Nephron progenitor cell (in vitro differentiated cells): ENCODE results near the gene RUNX1.

Source experiments
- DNase-seq: peaks from one replicate; pipeline ENCODE4 v3.0.0; 2021
- H3K27ac Mint-ChIP-seq: 2 replicates; pipeline ENCODE4 v1.8.0; 2021; ENCODE audit warnings: mild to moderate bottlenecking, moderate library complexity, mixed read lengths
- H3K27me3 Mint-ChIP-seq: 2 replicates; pipeline ENCODE4 v1.8.0; 2021; ENCODE audit warnings: mild to moderate bottlenecking, low read depth, mixed read lengths; ENCODE audit not compliant: poor library complexity
- H3K36me3 Mint-ChIP-seq: 2 replicates; pipeline ENCODE4 v1.8.0; 2021; ENCODE audit warnings: low read depth, mixed read lengths
- H3K4me1 Mint-ChIP-seq: 2 replicates; pipeline ENCODE4 v1.8.0; 2021; ENCODE audit warnings: mixed read lengths
- H3K4me3 Mint-ChIP-seq: 2 replicates; pipeline ENCODE4 v1.8.0; 2021; ENCODE audit warnings: mild to moderate bottlenecking, moderate library complexity, mixed read lengths
- H3K9me3 Mint-ChIP-seq: 2 replicates; pipeline ENCODE4 v1.8.0; 2021; ENCODE audit warnings: mild to moderate bottlenecking, moderate library complexity, mixed read lengths
- TF ChIP-seq, protein P1 (sequence below): fragments of 200-600 bp; sonication (generic); IDR thresholded peaks from 2 replicates; pipeline ENCODE4 v1.5.0; 2021; ENCODE audit warnings: antibody characterized with exemption

Gene RUNX1

GRCh38 chr21:34965200-34966174 lies 83.6 kb downstream of the RUNX1 start:
- no peak for DNase-seq
- H3K27ac Mint-ChIP-seq: no peak overlapping the region
- peaks cover 11% of the 10 kb centered on the region for H3K27me3 Mint-ChIP-seq
- H3K4me3 Mint-ChIP-seq: no peak overlapping the region
- TF ChIP-seq, protein P1, sequence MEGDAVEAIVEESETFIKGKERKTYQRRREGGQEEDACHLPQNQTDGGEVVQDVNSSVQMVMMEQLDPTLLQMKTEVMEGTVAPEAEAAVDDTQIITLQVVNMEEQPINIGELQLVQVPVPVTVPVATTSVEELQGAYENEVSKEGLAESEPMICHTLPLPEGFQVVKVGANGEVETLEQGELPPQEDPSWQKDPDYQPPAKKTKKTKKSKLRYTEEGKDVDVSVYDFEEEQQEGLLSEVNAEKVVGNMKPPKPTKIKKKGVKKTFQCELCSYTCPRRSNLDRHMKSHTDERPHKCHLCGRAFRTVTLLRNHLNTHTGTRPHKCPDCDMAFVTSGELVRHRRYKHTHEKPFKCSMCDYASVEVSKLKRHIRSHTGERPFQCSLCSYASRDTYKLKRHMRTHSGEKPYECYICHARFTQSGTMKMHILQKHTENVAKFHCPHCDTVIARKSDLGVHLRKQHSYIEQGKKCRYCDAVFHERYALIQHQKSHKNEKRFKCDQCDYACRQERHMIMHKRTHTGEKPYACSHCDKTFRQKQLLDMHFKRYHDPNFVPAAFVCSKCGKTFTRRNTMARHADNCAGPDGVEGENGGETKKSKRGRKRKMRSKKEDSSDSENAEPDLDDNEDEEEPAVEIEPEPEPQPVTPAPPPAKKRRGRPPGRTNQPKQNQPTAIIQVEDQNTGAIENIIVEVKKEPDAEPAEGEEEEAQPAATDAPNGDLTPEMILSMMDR: no peak
- H3K4me1 Mint-ChIP-seq: peaks cover 16% of the 10 kb centered on the region
- H3K9me3 Mint-ChIP-seq: no peaks in the 10 kb centered on the region
- no peaks in the 10 kb centered on the region for H3K36me3 Mint-ChIP-seq

GRCh38 chr21:34962586-34963222 lies 86.4 kb downstream of the RUNX1 start:
- no peak overlapping the region for H3K27ac Mint-ChIP-seq
- DNase-seq: no peak
- TF ChIP-seq, protein P1: no peak
- peaks cover 5% of the 10 kb centered on the region for H3K4me1 Mint-ChIP-seq
- H3K36me3 Mint-ChIP-seq: no peaks in the 10 kb centered on the region
- no peak overlapping the region for H3K4me3 Mint-ChIP-seq
- peaks cover 21% of the 10 kb centered on the region for H3K27me3 Mint-ChIP-seq
- H3K9me3 Mint-ChIP-seq: no peaks in the 10 kb centered on the region

- Mint-ChIP-seq H3K4me3 (no peak overlapping the region), H3K36me3 (no peaks in the 10 kb centered on the region), H3K27ac (no peak overlapping the region), H3K27me3 (peaks cover 21% of the 10 kb centered on the region), H3K9me3 (no peaks in the 10 kb centered on the region), H3K4me1 (no peaks in the 10 kb centered on the region)
- TF ChIP-seq, protein P1: no peak
- no peak for DNase-seq
These were observed 87.0 kb downstream of the RUNX1 start for GRCh38 chr21:34962136-34962535.

DNA sequence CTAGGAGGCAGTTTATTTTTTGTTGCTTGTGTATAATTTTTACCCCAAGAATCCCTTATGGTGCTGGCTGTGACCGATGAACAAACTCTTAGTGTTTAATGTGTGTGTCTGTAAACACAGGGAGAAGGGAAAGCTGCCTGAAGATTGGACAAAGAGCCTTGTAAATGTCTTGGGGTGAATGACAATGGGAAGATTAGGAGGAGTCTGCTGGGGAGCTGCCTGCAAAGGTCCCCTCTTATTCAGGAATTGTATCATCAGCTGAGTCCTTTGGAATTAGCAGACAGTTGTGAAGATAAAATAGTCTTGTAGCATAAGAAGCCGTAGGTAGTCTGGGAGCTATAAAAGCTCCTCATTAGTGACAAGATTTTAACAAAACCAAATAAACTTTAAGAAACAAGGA lies 88.4 kb downstream of the RUNX1 start:
- Mint-ChIP-seq H3K36me3 (no peaks in the 10 kb centered on the region), H3K4me3 (no peak overlapping the region), H3K4me1 (no peaks in the 10 kb centered on the region), H3K9me3 (peaks cover 8% of the 10 kb centered on the region), H3K27ac (no peak overlapping the region), H3K27me3 (peaks cover 18% of the 10 kb centered on the region)
- no peak for DNase-seq
- TF ChIP-seq, protein P1: no peak

DNA sequence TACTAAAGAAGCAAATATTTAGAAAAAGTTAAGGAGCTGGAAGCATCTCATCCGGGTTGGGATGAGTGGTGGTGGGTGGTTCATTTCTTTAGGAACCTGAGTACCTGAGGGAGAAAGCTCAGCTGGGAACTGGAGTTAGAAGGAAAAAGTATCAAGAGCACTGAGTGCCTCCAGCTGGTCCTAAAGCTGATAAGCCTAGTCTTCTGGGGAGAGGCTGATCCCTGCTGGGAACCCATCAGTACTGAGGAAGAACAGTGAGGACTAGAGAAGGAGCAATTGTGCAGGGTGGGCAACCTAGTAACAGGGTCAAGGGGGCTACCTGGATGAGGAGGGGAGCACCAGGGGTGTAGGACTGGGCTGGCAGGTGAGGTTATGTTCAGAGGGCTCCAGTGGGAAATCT lies 89.5 kb downstream of the RUNX1 start:
- H3K9me3 Mint-ChIP-seq: peaks cover 15% of the 10 kb centered on the region
- TF ChIP-seq, protein P1: no peak

More for the DNA sequence above, 89.5 kb downstream of the RUNX1 start:
- Mint-ChIP-seq H3K27me3 (peaks cover 15% of the 10 kb centered on the region), H3K36me3 (no peaks in the 10 kb centered on the region), H3K27ac (no peak overlapping the region), H3K4me1 (no peaks in the 10 kb centered on the region), H3K4me3 (no peak overlapping the region)
- no peak for DNase-seq
